Measurements from ENCODE around the gene PGAM2.
A peak's percentile ranks its signal among the peaks of the same experiment; 100 is the strongest.
"Not testable (repeated sequence)": the region's sequence is repeated elsewhere in the genome, so short reads cannot be mapped to it uniquely, and the experiment has no call there.

Gene PGAM2

GRCh38 chr7:44044315-44045225, 20.8 kb downstream of the PGAM2 start, which contains the start of gene DBNL:
TSS of gene DBNL (plus strand) at chr7:44044702. CDS start at chr7:44044738, 36 bp downstream.
- peak within 1 kb of the TSS; percentile 90 for H3K4me3 Mint-ChIP-seq
- H3K36me3 Mint-ChIP-seq (ENCODE audit: low read depth): peaks cover 53% of the 10 kb centered on the region
- H3K27me3 Mint-ChIP-seq: no peaks in the 10 kb centered on the region
- DNase-seq: peak; percentile 95
- H3K27ac Mint-ChIP-seq: peak within 1 kb of the TSS; percentile 91
- peaks cover 55% of the 10 kb centered on the region for H3K4me1 Mint-ChIP-seq (ENCODE audit: low read depth)
- H3K9me3 Mint-ChIP-seq: no peaks in the 10 kb centered on the region

DNA sequence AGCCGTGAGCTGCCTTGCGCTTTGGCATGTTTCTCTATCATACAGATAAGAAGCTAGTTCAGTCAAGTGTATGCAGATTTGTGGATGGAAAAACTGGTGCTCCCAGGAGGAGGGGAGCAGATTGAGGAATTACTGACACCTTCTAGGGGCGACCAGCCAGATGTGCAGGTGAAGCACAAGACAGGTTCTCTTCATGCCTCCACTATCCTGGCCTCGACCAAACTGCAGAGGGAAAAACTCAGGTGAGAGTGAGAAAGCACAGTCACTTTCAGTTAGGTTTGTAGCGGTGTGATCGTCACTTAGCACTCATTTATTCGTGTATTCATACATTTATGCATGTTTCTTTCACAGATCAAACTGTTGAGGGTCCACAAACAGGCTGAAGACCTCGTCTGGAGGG, 21.5 kb downstream of the PGAM2 start:
- Mint-ChIP-seq H3K9me3 (no peaks in the 10 kb centered on the region), H3K27ac (peak overlapping the region; percentile 91), H3K4me3 (peak overlapping the region; percentile 90), H3K27me3 (no peaks in the 10 kb centered on the region), H3K4me1 (ENCODE audit: low read depth) (peaks cover 53% of the 10 kb centered on the region), H3K36me3 (ENCODE audit: low read depth) (peaks cover 50% of the 10 kb centered on the region)
- DNase-seq: no peak

DNA sequence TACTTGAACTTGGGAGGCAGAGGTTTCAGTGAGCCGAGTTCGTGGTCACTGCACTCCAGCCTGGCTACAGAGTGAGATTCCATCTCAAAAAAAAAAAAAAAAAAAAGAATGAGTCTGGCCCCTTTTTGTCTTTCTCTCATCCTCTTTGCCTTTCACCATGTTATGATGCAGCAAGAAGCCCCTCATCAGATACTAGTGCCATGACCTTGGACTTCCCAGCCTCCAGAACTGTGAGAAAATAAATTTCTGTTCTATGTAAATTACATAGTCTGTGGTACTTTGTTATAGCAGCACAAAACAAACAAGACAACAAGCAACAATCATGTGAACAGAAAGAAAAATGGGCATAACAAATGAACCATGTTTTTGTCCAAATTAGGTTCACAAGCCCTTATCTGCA, 23.1 kb downstream of the PGAM2 start:
- Mint-ChIP-seq H3K4me3 (no peak overlapping the region), H3K36me3 (ENCODE audit: low read depth) (peaks cover 37% of the 10 kb centered on the region), H3K9me3 (no peaks in the 10 kb centered on the region), H3K27me3 (no peaks in the 10 kb centered on the region), H3K27ac (peak overlapping the region; percentile 70), H3K4me1 (ENCODE audit: low read depth) (peaks cover 41% of the 10 kb centered on the region)
- no peak for DNase-seq

GRCh38 chr7:44040493-44040891, 24.9 kb downstream of the PGAM2 start:
- peak; percentile 82 for DNase-seq
- peaks cover 24% of the 10 kb centered on the region for H3K4me1 Mint-ChIP-seq (ENCODE audit: low read depth)
- peaks cover 27% of the 10 kb centered on the region for H3K36me3 Mint-ChIP-seq (ENCODE audit: low read depth)
- peak overlapping the region; percentile 90 for H3K27ac Mint-ChIP-seq
- H3K27me3 Mint-ChIP-seq, H3K9me3 Mint-ChIP-seq: not testable (repeated sequence)
- peak overlapping the region; percentile 81 for H3K4me3 Mint-ChIP-seq

GRCh38 chr7:44039800-44040492, 25.4 kb downstream of the PGAM2 start:
- not testable (repeated sequence) for H3K9me3 Mint-ChIP-seq, H3K27me3 Mint-ChIP-seq
- Mint-ChIP-seq H3K27ac (peak overlapping the region; percentile 78), H3K36me3 (ENCODE audit: low read depth) (peaks cover 21% of the 10 kb centered on the region), H3K4me3 (peak overlapping the region; percentile 81), H3K4me1 (ENCODE audit: low read depth) (peaks cover 21% of the 10 kb centered on the region)
- DNase-seq: peak; percentile 72

- DNase-seq: peak; percentile 87
- Mint-ChIP-seq H3K27ac (peak overlapping the region; percentile 90), H3K4me3 (peak overlapping the region; percentile 69), H3K4me1 (ENCODE audit: low read depth) (peaks cover 19% of the 10 kb centered on the region), H3K36me3 (ENCODE audit: low read depth) (peaks cover 18% of the 10 kb centered on the region)
- not testable (repeated sequence) for H3K9me3 Mint-ChIP-seq, H3K27me3 Mint-ChIP-seq
These were observed 26.3 kb downstream of the PGAM2 start for GRCh38 chr7:44038961-44039558.

DNA sequence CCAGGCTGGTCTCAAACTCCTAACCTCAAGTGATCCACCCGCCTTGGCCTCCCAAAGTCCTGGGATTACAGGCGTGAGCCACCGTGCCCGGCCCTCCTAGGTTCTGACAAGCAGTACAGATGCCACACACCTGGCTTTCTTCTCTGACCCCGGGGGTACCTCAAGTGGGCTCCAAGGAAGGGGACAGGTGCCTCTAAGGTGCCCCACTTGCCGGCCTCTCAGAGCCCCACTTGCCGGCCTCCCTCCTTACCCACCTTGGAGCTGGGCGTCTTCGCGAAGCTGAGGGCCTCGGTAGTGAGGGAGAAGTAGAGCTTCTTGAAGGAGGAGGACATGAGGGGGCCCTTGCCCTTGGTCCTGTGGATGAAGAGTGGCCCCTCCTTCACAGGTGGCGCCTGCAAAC, 26.8 kb downstream of the PGAM2 start:
- Mint-ChIP-seq H3K4me1 (ENCODE audit: low read depth) (peaks cover 14% of the 10 kb centered on the region), H3K36me3 (ENCODE audit: low read depth) (peaks cover 21% of the 10 kb centered on the region)
- not testable (repeated sequence) for DNase-seq, H3K27me3 Mint-ChIP-seq, H3K4me3 Mint-ChIP-seq, H3K9me3 Mint-ChIP-seq, H3K27ac Mint-ChIP-seq

- not testable (repeated sequence) for H3K27me3 Mint-ChIP-seq, H3K4me3 Mint-ChIP-seq, DNase-seq, H3K9me3 Mint-ChIP-seq
- peaks cover 14% of the 10 kb centered on the region for H3K4me1 Mint-ChIP-seq (ENCODE audit: low read depth)
- peak overlapping the region; percentile 29 for H3K27ac Mint-ChIP-seq
- H3K36me3 Mint-ChIP-seq (ENCODE audit: low read depth): peaks cover 24% of the 10 kb centered on the region
These were observed 27.4 kb downstream of the PGAM2 start for GRCh38 chr7:44037951-44038350.

- DNase-seq: peak; percentile 76
- peaks cover 12% of the 10 kb centered on the region for H3K4me1 Mint-ChIP-seq (ENCODE audit: low read depth)
- not testable (repeated sequence) for H3K4me3 Mint-ChIP-seq, H3K27ac Mint-ChIP-seq, H3K9me3 Mint-ChIP-seq, H3K27me3 Mint-ChIP-seq
- peaks cover 29% of the 10 kb centered on the region for H3K36me3 Mint-ChIP-seq (ENCODE audit: low read depth)
These were observed 29.0 kb downstream of the PGAM2 start for GRCh38 chr7:44036364-44036763.

- not testable (repeated sequence) for H3K9me3 Mint-ChIP-seq; H3K27ac Mint-ChIP-seq; H3K27me3 Mint-ChIP-seq; H3K4me3 Mint-ChIP-seq; H3K4me1 Mint-ChIP-seq (ENCODE audit: low read depth)
- peak; percentile 11 for DNase-seq
- peaks cover 31% of the 10 kb centered on the region for H3K36me3 Mint-ChIP-seq (ENCODE audit: low read depth)
These were observed 31.2 kb downstream of the PGAM2 start for GRCh38 chr7:44033971-44034844.

GRCh38 chr7:44032031-44032430, 33.3 kb downstream of the PGAM2 start:
- not testable (repeated sequence) for H3K27ac Mint-ChIP-seq; H3K4me1 Mint-ChIP-seq (ENCODE audit: low read depth); H3K4me3 Mint-ChIP-seq; H3K9me3 Mint-ChIP-seq; H3K27me3 Mint-ChIP-seq; DNase-seq
- H3K36me3 Mint-ChIP-seq (ENCODE audit: low read depth): peaks cover 28% of the 10 kb centered on the region

- not testable (repeated sequence) for DNase-seq; H3K4me1 Mint-ChIP-seq (ENCODE audit: low read depth); H3K27me3 Mint-ChIP-seq; H3K4me3 Mint-ChIP-seq; H3K9me3 Mint-ChIP-seq; H3K27ac Mint-ChIP-seq
- peaks cover 22% of the 10 kb centered on the region for H3K36me3 Mint-ChIP-seq (ENCODE audit: low read depth)
These were observed 34.0 kb downstream of the PGAM2 start for GRCh38 chr7:44031319-44031718.

- not testable (repeated sequence) for H3K27ac Mint-ChIP-seq; H3K9me3 Mint-ChIP-seq; H3K4me3 Mint-ChIP-seq; H3K4me1 Mint-ChIP-seq (ENCODE audit: low read depth); H3K27me3 Mint-ChIP-seq; DNase-seq
- H3K36me3 Mint-ChIP-seq (ENCODE audit: low read depth): peaks cover 22% of the 10 kb centered on the region
These were observed 35.3 kb downstream of the PGAM2 start for GRCh38 chr7:44030029-44030428.

- H3K9me3 Mint-ChIP-seq; H3K4me3 Mint-ChIP-seq; H3K4me1 Mint-ChIP-seq (ENCODE audit: low read depth); H3K27ac Mint-ChIP-seq; H3K27me3 Mint-ChIP-seq; DNase-seq: not testable (repeated sequence)
- peaks cover 20% of the 10 kb centered on the region for H3K36me3 Mint-ChIP-seq (ENCODE audit: low read depth)
These were observed 35.9 kb downstream of the PGAM2 start for GRCh38 chr7:44029433-44029832.

All from activated T-cell treated with anti-CD3 and anti-CD28 coated beads, Interleukin-2, amount 50 U/mL, for 24 hours (primary cell).